Kidney (tissue), 14 donors: Measurements from ENCODE around the gene ODR4. TPM values are rescaled to one million over a fixed set of nuclear protein-coding genes. Genes with fewer than 3 reads are reported as not detected.

Experiments
- DNase-seq, 5 donors: peaks; one replicate each; pipeline ENCODE4 v3.0.0-alpha.2; 2013 to 2020
- FAIRE-seq: peaks from 2 replicates; lab custom pipeline; 2012; peaks lifted over from hg19 to GRCh38; lab: Jason Lieb, UNC
- H3K27ac ChIP-seq, 2 donors: one replicate each; pipeline ENCODE4 v1.7.0; 2013; ENCODE audit warnings: low read depth in 2 of 2, low read length in 2 of 2, inconsistent platforms in 1 of 2
- H3K27me3 ChIP-seq: one replicate; pipeline ENCODE4 v1.7.1; 2013; ENCODE audit warnings: low read length, inconsistent platforms; ENCODE audit not compliant: control insufficient read depth, insufficient read depth
- H3K36me3 ChIP-seq, 3 donors: one replicate each; pipeline versions ENCODE4 v1.7.0 to v1.7.1; 2013; ENCODE audit warnings: low read length in 3 of 3, control low read depth in 1 of 3, inconsistent platforms in 1 of 3; ENCODE audit not compliant: insufficient read depth in 3 of 3, control insufficient read depth in 2 of 3
- H3K4me1 ChIP-seq, 3 donors: one replicate each; pipeline versions ENCODE4 v1.7.0 to v1.7.1; 2013; ENCODE audit warnings: low read length in 3 of 3, inconsistent platforms in 1 of 3, low read depth in 1 of 3; ENCODE audit not compliant: control insufficient read depth in 2 of 3, insufficient read depth in 2 of 3
- H3K4me3 ChIP-seq, 3 donors: one replicate each; pipeline versions ENCODE4 v1.7.0 to v1.8.1; 2013; ENCODE audit warnings: low read length in 3 of 3, control low read depth in 1 of 3, inconsistent platforms in 1 of 3
- H3K9ac ChIP-seq, 3 donors: one replicate each; pipeline versions ENCODE4 v1.7.0 to v1.7.1; 2013; ENCODE audit warnings: low read length in 3 of 3, control low read depth in 1 of 3, inconsistent platforms in 1 of 3
- H3K9me3 ChIP-seq, 3 donors: one replicate each; pipeline versions ENCODE4 v1.7.0 to v1.7.1; 2013; ENCODE audit warnings: low read length in 3 of 3, control low read depth in 1 of 3, inconsistent platforms in 1 of 3; ENCODE audit not compliant: control insufficient read depth in 2 of 3, insufficient read depth in 1 of 3
- CTCF ChIP-seq: IDR thresholded peaks from 3 replicates; pipeline ENCODE4 v1.5.1; 2012; ENCODE audit warnings: mild to moderate bottlenecking, moderate library complexity, borderline replicate concordance; ENCODE audit not compliant: insufficient read depth; ENCODE audit errors: extremely low read depth
- intact Hi-C: fragments of 100-400 bp; cut with DNase I; formaldehyde crosslinking; loops from one replicate; pipeline ENCODE4 v1.11.1; 2022
- polyA plus RNA-seq: library from polyadenylated mRNA; stranded (reverse); fragments of 350-450 nt; fragmentation: Illumina TruSeq; extraction: RNeasy Lipid Tissue Mini Kit (QIAGEN cat#74804); gene quantifications from one replicate; pipeline ENCODE4 v1.2.3, GENCODE V29; 2014; ENCODE audit warnings: low read depth, low replicate concordance; ENCODE audit not compliant: insufficient read depth
- total RNA-seq: library from RNA; stranded (reverse); fragmentation: NEBNext Ultra II Directional; extraction: Animal tissue kit (Norgen Biotek cat#: 25700); gene quantifications from one replicate; pipeline ENCODE4 v1.2.1, GENCODE V29; 2021
- donor health status: control.
- donor health status: control.
- donor health status: control.
- donor health status: control.
- donor health status: control.
- donor health status: DM: yes; HTN: yes; CAD: no.
- donor health status: Normal renal cell carcinoma (clear cell type).

The ODR4 gene
- total and polyA plus RNA-seq, 2 donors from 2014 or later, result 11.3 to 23.3 TPM

GRCh38 chr1:186438567-186438966 lies 62.9 kb downstream of the ODR4 start:
- no peak for DNase-seq
- Histone ChIP-seq H3K36me3 (no peaks in the 10 kb centered on the region), H3K27ac (no peak overlapping the region), H3K9ac (no peak overlapping the region), H3K4me3 (no peak overlapping the region), H3K27me3 (no peaks in the 10 kb centered on the region), H3K9me3 (no peaks in the 10 kb centered on the region), H3K4me1 (no peaks in the 10 kb centered on the region)
- intact Hi-C loops, result no loop called here
- no peak for FAIRE-seq
- no peak for TF ChIP-seq CTCF

- Histone ChIP-seq H3K9ac (no peak overlapping the region), H3K27me3 (no peaks in the 10 kb centered on the region), H3K27ac (no peak overlapping the region), H3K4me1 (no peaks in the 10 kb centered on the region), H3K36me3 (no peaks in the 10 kb centered on the region), H3K9me3 (no peaks in the 10 kb centered on the region), H3K4me3 (no peak overlapping the region)
- intact Hi-C loops, result no loop called here
- DNase-seq (no peak), FAIRE-seq (no peak)
- TF ChIP-seq CTCF, result no peak
These were observed 64.9 kb downstream of the ODR4 start for GRCh38 chr1:186440584-186440983.

GRCh38 chr1:186442651-186443375 lies 67.2 kb downstream of the ODR4 start:
- H3K9me3 ChIP-seq, result no peaks in the 10 kb centered on the region
- H3K27me3 ChIP-seq, result no peaks in the 10 kb centered on the region
- H3K9ac ChIP-seq, result no peak overlapping the region
- TF ChIP-seq CTCF, result no peak
- H3K36me3 ChIP-seq, result no peaks in the 10 kb centered on the region
- FAIRE-seq (no peak), DNase-seq (no peak)
- H3K4me1 ChIP-seq, result no peaks in the 10 kb centered on the region
- no peak overlapping the region for H3K4me3 ChIP-seq
- intact Hi-C loops, result no loop called here
- H3K27ac ChIP-seq, result no peak overlapping the region

- Histone ChIP-seq H3K9ac (no peak overlapping the region), H3K4me3 (no peak overlapping the region), H3K9me3 (no peaks in the 10 kb centered on the region), H3K27me3 (no peaks in the 10 kb centered on the region), H3K4me1 (no peaks in the 10 kb centered on the region), H3K36me3 (no peaks in the 10 kb centered on the region), H3K27ac (no peak overlapping the region)
- DNase-seq (no peak), FAIRE-seq (no peak)
- intact Hi-C loops, result no loop called here
- no peak for TF ChIP-seq CTCF
These were observed 68.0 kb downstream of the ODR4 start for GRCh38 chr1:186443638-186444037.
